Measurements from ENCODE around the gene CHIT1.

DNA sequence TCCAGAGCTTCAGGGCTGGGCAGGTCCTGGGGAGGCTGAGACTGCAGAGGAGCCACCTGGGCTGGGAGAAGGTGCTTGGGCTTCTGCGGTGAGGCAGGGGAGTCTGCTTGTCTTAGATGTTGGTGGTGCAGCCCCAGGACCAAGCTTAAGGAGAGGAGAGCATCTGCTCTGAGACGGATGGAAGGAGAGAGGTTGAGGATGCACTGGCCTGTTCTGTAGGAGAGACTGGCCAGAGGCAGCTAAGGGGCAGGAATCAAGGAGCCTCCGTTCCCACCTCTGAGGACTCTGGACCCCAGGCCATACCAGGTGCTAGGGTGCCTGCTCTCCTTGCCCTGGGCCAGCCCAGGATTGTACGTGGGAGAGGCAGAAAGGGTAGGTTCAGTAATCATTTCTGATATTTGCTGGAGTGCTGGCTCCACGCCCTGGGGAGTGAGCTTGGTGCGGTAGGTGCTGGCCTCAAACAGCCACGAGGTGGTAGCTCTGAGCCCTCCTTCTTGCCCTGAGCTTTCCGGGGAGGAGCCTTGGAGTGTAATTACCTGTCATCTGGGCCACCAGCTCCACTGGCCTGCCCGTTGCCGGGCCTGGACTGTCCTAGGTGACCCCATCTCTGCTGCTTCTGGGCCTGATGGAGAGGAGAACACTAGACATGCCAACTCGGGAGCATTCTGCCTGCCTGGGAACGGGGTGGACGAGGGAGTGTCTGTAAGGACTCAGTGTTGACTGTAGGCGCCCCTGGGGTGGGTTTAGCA is 63.1 kb downstream of the CHIT1 start:
- TF ChIP-seq, protein P1, sequence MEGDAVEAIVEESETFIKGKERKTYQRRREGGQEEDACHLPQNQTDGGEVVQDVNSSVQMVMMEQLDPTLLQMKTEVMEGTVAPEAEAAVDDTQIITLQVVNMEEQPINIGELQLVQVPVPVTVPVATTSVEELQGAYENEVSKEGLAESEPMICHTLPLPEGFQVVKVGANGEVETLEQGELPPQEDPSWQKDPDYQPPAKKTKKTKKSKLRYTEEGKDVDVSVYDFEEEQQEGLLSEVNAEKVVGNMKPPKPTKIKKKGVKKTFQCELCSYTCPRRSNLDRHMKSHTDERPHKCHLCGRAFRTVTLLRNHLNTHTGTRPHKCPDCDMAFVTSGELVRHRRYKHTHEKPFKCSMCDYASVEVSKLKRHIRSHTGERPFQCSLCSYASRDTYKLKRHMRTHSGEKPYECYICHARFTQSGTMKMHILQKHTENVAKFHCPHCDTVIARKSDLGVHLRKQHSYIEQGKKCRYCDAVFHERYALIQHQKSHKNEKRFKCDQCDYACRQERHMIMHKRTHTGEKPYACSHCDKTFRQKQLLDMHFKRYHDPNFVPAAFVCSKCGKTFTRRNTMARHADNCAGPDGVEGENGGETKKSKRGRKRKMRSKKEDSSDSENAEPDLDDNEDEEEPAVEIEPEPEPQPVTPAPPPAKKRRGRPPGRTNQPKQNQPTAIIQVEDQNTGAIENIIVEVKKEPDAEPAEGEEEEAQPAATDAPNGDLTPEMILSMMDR (conservative IDR thresholded peaks at IDR 0.05): no peak; the same call in 1 of the 2 replicates
- TF ChIP-seq ZFX (IDR thresholded peaks at IDR 0.05): no peak

Measured in C4-2B (cell line).